Sigmoid colon (tissue), 7 donors: ENCODE data around the gene SPRYD3. TPM values are rescaled to one million over a fixed set of nuclear protein-coding genes. Genes with fewer than 3 reads are reported as not detected.

Experiments used
- DNase-seq: peaks from one replicate; pipeline ENCODE4 v3.0.0-alpha.2; 2019
- H3K27ac ChIP-seq, 4 donors: fragments of 200-600 bp; sonication (generic); one replicate each; pipeline ENCODE4 v1.5.1; 2016 to 2019; ENCODE audit warnings: mild to moderate bottlenecking in 1 of 4
- H3K27me3 ChIP-seq, 3 donors: fragments of 200-600 bp; sonication (generic); one replicate each; pipeline ENCODE4 v1.5.1; 2019; ENCODE audit warnings: mild to moderate bottlenecking in 1 of 3
- H3K36me3 ChIP-seq, 4 donors: fragments of 200-600 bp; sonication (generic); one replicate each; pipeline ENCODE4 v1.5.1; 2016 to 2019
- H3K4me1 ChIP-seq, 4 donors: fragments of 200-600 bp; sonication (generic); one replicate each; pipeline ENCODE4 v1.5.1; 2017 to 2019
- H3K4me3 ChIP-seq, 4 donors: fragments of 200-600 bp; sonication (generic); one replicate each; pipeline ENCODE4 v1.5.1; 2017 to 2019; ENCODE audit warnings: mild to moderate bottlenecking in 2 of 4, moderate library complexity in 1 of 4
- H3K9me3 ChIP-seq, 4 donors: fragments of 200-600 bp in 3 of 4; sonication (generic) in 3 of 4; one replicate each; pipeline versions ENCODE4 v1.5.1 to v1.6.1; 2013 to 2019
- CTCF ChIP-seq, 4 experiments: fragments of 450-650 bp in 3 of 4; fragments of 200-600 bp in 1 of 4; IDR thresholded peaks; one replicate each; pipeline ENCODE4 v1.5.1; 2016 to 2019; ENCODE audit warnings: antibody characterized with exemption in 4 of 4, mild to moderate bottlenecking in 3 of 4, moderate library complexity in 2 of 4
- EP300 ChIP-seq, 4 donors: sonication (generic); formaldehyde crosslinking; IDR thresholded peaks; one replicate each; pipeline ENCODE4 v1.6.1; 2017; ENCODE audit warnings: antibody characterized with exemption in 4 of 4
- POLR2A ChIP-seq, 2 donors: fragments of 450-650 bp; IDR thresholded peaks; one replicate each; pipeline ENCODE4 v1.6.1; 2016; ENCODE audit warnings: antibody characterized with exemption in 2 of 2, mild to moderate bottlenecking in 2 of 2, moderate library complexity in 2 of 2
- POLR2AphosphoS5 ChIP-seq, 4 donors: sonication (generic); formaldehyde crosslinking; IDR thresholded peaks; one replicate each; pipeline ENCODE4 v1.6.1; 2017; ENCODE audit warnings: antibody characterized with exemption in 4 of 4
- WGBS, 2 donors: extraction: QIAGEN DNeasy Blood & Tissue Kit; methylation state at CpG; one replicate each; pipeline ENCODE4 v1.1.7; 2013; 5-methylcytosine and 5-hydroxymethylcytosine counted together
- intact Hi-C: fragments of 100-400 bp; cut with DNase I; formaldehyde crosslinking; loops from one replicate; pipeline ENCODE4 v1.15.1; 2023
- polyA plus RNA-seq, 3 donors: library from polyadenylated mRNA; stranded (reverse); fragments of 200-250 nt; gene quantifications; one replicate each; pipeline ENCODE4 v1.2.3, GENCODE V29; 2013
- total RNA-seq, 4 donors: library from RNA; depleted of rRNA; stranded (reverse); fragments of >200 nt; gene quantifications; one replicate each; pipeline ENCODE4 v1.1.0, GENCODE V29; 2016
- donor health status: healthy with polysubstance abuse.
- donor health status: Bipolar disorder and iron deficiency.
- donor health status: healthy.

The SPRYD3 gene
- total and polyA plus RNA-seq, 7 donors: 20.1 to 41.4 (median 32.9) TPM

- Histone ChIP-seq H3K27ac (peak overlapping the region in 1 of 4 donors; percentile 83), H3K4me3 (no peak overlapping the region), H3K9me3 (no peaks in the 10 kb centered on the region), H3K36me3 (peaks cover 0 to 81% (median 16%) of the 10 kb centered on the region in 4 donors), H3K4me1 (peaks cover 0 to 66% (median 49%) of the 10 kb centered on the region in 4 donors), H3K27me3 (no peaks in the 10 kb centered on the region)
- 82 to 89% methylated on average over 7 of the region's 7 CpGs for WGBS, 2 donors
- intact Hi-C loops: loop anchor here (5.0 kb wide), 1 partner anchor 130 kb away; no protein-coding TSS in a partner anchor
- DNase-seq: peak; percentile 51
- TF ChIP-seq POLR2A (IDR thresholded peaks at IDR 0.05): no peak
- peak in 1 of 4 donors; percentile 7 for TF ChIP-seq POLR2AphosphoS5 (IDR thresholded peaks at IDR 0.05)
- no peak for TF ChIP-seq EP300 (IDR thresholded peaks at IDR 0.05)
Observed at GRCh38 chr12:53067074-53067992, 11.9 kb downstream of the SPRYD3 start.

GRCh38 chr12:53065975-53066931 lies 12.9 kb downstream of the SPRYD3 start:
- Histone ChIP-seq H3K4me3 (no peak overlapping the region), H3K27ac (peak overlapping the region; percentile 64 to 83 (median 66)), H3K36me3 (peaks cover 0 to 91% (median 16%) of the 10 kb centered on the region in 4 donors), H3K27me3 (no peaks in the 10 kb centered on the region), H3K4me1 (peaks cover 0 to 66% (median 48%) of the 10 kb centered on the region in 4 donors), H3K9me3 (no peaks in the 10 kb centered on the region)
- intact Hi-C loops: loop anchor here (1.0 to 5.0 kb wide), 2 partner anchors 33 to 131 kb away; no protein-coding TSS in a partner anchor
- DNase-seq: peak; percentile 95
- TF ChIP-seq POLR2AphosphoS5 (IDR thresholded peaks at IDR 0.05) (peak in 3 of 4 donors; percentile 30 to 42 (median 38)), EP300 (IDR thresholded peaks at IDR 0.05) (no peak), POLR2A (IDR thresholded peaks at IDR 0.05) (no peak), CTCF (IDR thresholded peaks at IDR 0.05) (peak; percentile 82 to 95 (median 90))
- 43 to 51% methylated on average over 24 of the region's 24 CpGs for WGBS, 2 donors

- peak overlapping the region; percentile 64 to 83 (median 66) for H3K27ac ChIP-seq
- H3K4me3 ChIP-seq: no peak overlapping the region
- H3K4me1 ChIP-seq: peaks cover 0 to 68% (median 50%) of the 10 kb centered on the region in 4 donors
- TF ChIP-seq POLR2AphosphoS5 (IDR thresholded peaks at IDR 0.05) (peak in 2 of 4 donors; percentile 18 to 19), EP300 (IDR thresholded peaks at IDR 0.05) (no peak), CTCF (IDR thresholded peaks at IDR 0.05) (no peak), POLR2A (IDR thresholded peaks at IDR 0.05) (no peak)
- intact Hi-C loops: loop anchor here (5.0 kb wide), 1 partner anchor 132 kb away; no protein-coding TSS in a partner anchor
- DNase-seq: peak; percentile 71
- peaks cover 0 to 91% (median 16%) of the 10 kb centered on the region in 4 donors for H3K36me3 ChIP-seq
- H3K27me3 ChIP-seq: no peaks in the 10 kb centered on the region
- no peaks in the 10 kb centered on the region for H3K9me3 ChIP-seq
- 82 to 83% methylated on average over 7 of the region's 7 CpGs for WGBS, 2 donors
Observed at GRCh38 chr12:53065470-53065869, 13.7 kb downstream of the SPRYD3 start.

GRCh38 chr12:53064613-53065436 lies 14.4 kb downstream of the SPRYD3 start:
- WGBS, 2 donors: 90 to 94% methylated on average over 11 of the region's 11 CpGs
- intact Hi-C loops: loop anchor here (5.0 kb wide), 1 partner anchor 132 kb away; no protein-coding TSS in a partner anchor
- Histone ChIP-seq H3K27ac (peak overlapping the region; percentile 64 to 83 (median 66)), H3K36me3 (peaks cover 3 to 91% (median 19%) of the 10 kb centered on the region in 4 donors), H3K27me3 (no peaks in the 10 kb centered on the region), H3K4me1 (peaks cover 0 to 69% (median 52%) of the 10 kb centered on the region in 4 donors), H3K4me3 (no peak overlapping the region), H3K9me3 (no peaks in the 10 kb centered on the region)
- peak in 1 of 4 donors; percentile 31 for TF ChIP-seq POLR2AphosphoS5 (IDR thresholded peaks at IDR 0.05)
- no peak for TF ChIP-seq CTCF (IDR thresholded peaks at IDR 0.05)
- DNase-seq: peak; percentile 68
